Right lobe of liver (tissue), 6 donors: Measurements from ENCODE around the gene OR52K1. TPM values are rescaled to one million over a fixed set of nuclear protein-coding genes. Genes with fewer than 3 reads are reported as not detected.
"Not testable (repeated sequence)": the region's sequence is repeated elsewhere in the genome, so short reads cannot be mapped to it uniquely, and the experiment has no call there.

Experiments used
- ATAC-seq, 4 donors: fragments of 200-7000 bp; cut with Tn5 transposase; one replicate each; pipeline ENCODE4 v1.9.1; 2020; ENCODE audit warnings: mild to moderate bottlenecking in 4 of 4, moderate library complexity in 4 of 4
- DNase-seq, 3 donors: peaks; one replicate each; pipeline ENCODE4 v3.0.0-alpha.2; 2020
- H3K27ac ChIP-seq, 3 donors: fragments of 200-600 bp; one replicate each; pipeline ENCODE4 v1.8.0; 2022
- H3K27me3 ChIP-seq, 2 donors: fragments of 200-600 bp; one replicate each; pipeline ENCODE4 v1.8.0; 2022
- H3K36me3 ChIP-seq, 4 donors: fragments of 200-600 bp; sonication (generic) in 1 of 4; one replicate each; pipeline versions ENCODE4 v1.5.1 to v1.8.0; 2017 to 2022; ENCODE audit warnings: control low read depth in 1 of 4
- H3K4me1 ChIP-seq, 4 donors: fragments of 200-600 bp; sonication (generic) in 1 of 4; one replicate each; pipeline versions ENCODE4 v1.5.1 to v1.8.0; 2017 to 2022; ENCODE audit warnings: control low read depth in 1 of 4
- H3K4me3 ChIP-seq, 3 donors: fragments of 200-600 bp; one replicate each; pipeline ENCODE4 v1.8.0; 2022
- H3K9me3 ChIP-seq, 4 donors: fragments of 200-600 bp; sonication (generic) in 1 of 4; one replicate each; pipeline versions ENCODE4 v1.5.1 to v1.8.0; 2017 to 2022; ENCODE audit warnings: control low read depth in 1 of 4
- CTCF ChIP-seq, 4 donors: fragments of 200-600 bp in 3 of 4; fragments of 450-650 bp in 1 of 4; IDR thresholded peaks; one replicate each; pipeline versions ENCODE4 v1.5.1 to v1.8.0; 2016 to 2022; ENCODE audit warnings: antibody characterized with exemption in 4 of 4, mild to moderate bottlenecking in 2 of 4
- POLR2A ChIP-seq: fragments of 450-650 bp; IDR thresholded peaks from one replicate; pipeline ENCODE4 v1.6.1; 2017; ENCODE audit warnings: antibody characterized with exemption, mild to moderate bottlenecking
- whole genome bisulfite sequencing: methylation state at CpG from one replicate; pipeline ENCODE4 v1.1.6; 2018; ENCODE audit warnings: low coverage, low lambda C conversion rate; ENCODE audit not compliant: insufficient coverage; ENCODE audit errors: missing lambda C conversion rate; 5-methylcytosine and 5-hydroxymethylcytosine counted together
- intact Hi-C, 2 donors: fragments of 100-400 bp; cut with DNase I; formaldehyde crosslinking; loops; one replicate each; pipeline versions ENCODE4 v1.11.2 to v1.14.1; 2022
- total RNA-seq, 6 experiments: library from RNA; depleted of rRNA in 2 of 6; stranded (reverse); fragments of >200 nt in 2 of 6; fragmentation: NEBNext Ultra II Directional in 3 of 6; extraction: Animal tissue kit (Norgen Biotek cat#: 25700) in 3 of 6; gene quantifications; one replicate each; pipeline versions ENCODE4 v1.1.0 to v1.2.4, GENCODE V29; 2016 to 2023
- donor health status: DM: no; HTN: yes; CAD: no.
- donor health status: DM: no; HTN: no; CAD: no.
- donor health status: DM: no; HTN: no; CAD: no.
- donor health status: DM: no; HTN: yes; CAD: no.
- donor health status: DM: no; HTN: yes; CAD: no.

Gene OR52K1
- total RNA-seq, 6 experiments from 2014 or later: 0.07 TPM; not detected in 5

GRCh38 chr11:4522752-4523151 lies 40.3 kb downstream of the OR52K1 start:
- TF ChIP-seq CTCF (IDR thresholded peaks at IDR 0.05): no peak
- TF ChIP-seq POLR2A: no peak
- 67% methylated on average over 1 of the region's 6 CpGs for WGBS
- DNase-seq: no peak
- no peaks in the 10 kb centered on the region for H3K9me3 ChIP-seq
- ATAC-seq: no peak
- intact Hi-C loops: no loop called here
- no peak overlapping the region for H3K4me3 ChIP-seq
- no peaks in the 10 kb centered on the region for H3K36me3 ChIP-seq
- H3K27me3 ChIP-seq: no peaks in the 10 kb centered on the region
- H3K4me1 ChIP-seq: no peaks in the 10 kb centered on the region
- no peak overlapping the region for H3K27ac ChIP-seq

- Histone ChIP-seq H3K36me3 (no peaks in the 10 kb centered on the region), H3K9me3 (no peaks in the 10 kb centered on the region), H3K27me3 (no peaks in the 10 kb centered on the region), H3K4me1 (no peaks in the 10 kb centered on the region), H3K4me3 (no peak overlapping the region), H3K27ac (no peak overlapping the region)
- ATAC-seq (no peak), DNase-seq (no peak)
- intact Hi-C loops: no loop called here
- 88% methylated on average over 1 of the region's 1 CpG for WGBS
- TF ChIP-seq CTCF (IDR thresholded peaks at IDR 0.05) (no peak), POLR2A (no peak)
Measured at GRCh38 chr11:4523666-4524065, 41.2 kb downstream of the OR52K1 start.

- H3K4me1 ChIP-seq: no peaks in the 10 kb centered on the region
- H3K27ac ChIP-seq: no peak overlapping the region
- H3K27me3 ChIP-seq: no peaks in the 10 kb centered on the region
- TF ChIP-seq POLR2A (no peak), CTCF (IDR thresholded peaks at IDR 0.05) (no peak)
- H3K9me3 ChIP-seq: no peaks in the 10 kb centered on the region
- no peak overlapping the region for H3K4me3 ChIP-seq
- WGBS: 64% methylated on average over 2 of the region's 2 CpGs
- DNase-seq (no peak), ATAC-seq (no peak)
- intact Hi-C loops: no loop called here
- H3K36me3 ChIP-seq: no peaks in the 10 kb centered on the region
Measured at GRCh38 chr11:4527926-4528325, 45.5 kb downstream of the OR52K1 start.

- WGBS: 17% methylated on average over 1 of the region's 11 CpGs
Measured at GRCh38 chr11:4531686-4532085, 49.2 kb downstream of the OR52K1 start.

GRCh38 chr11:4539603-4540219 lies 57.3 kb downstream of the OR52K1 start:
- DNase-seq: peak; percentile 57 to 60 (median 60)
- no peaks in the 10 kb centered on the region for H3K27me3 ChIP-seq
- H3K4me1 ChIP-seq: peaks cover 0 to 4% (median 0%) of the 10 kb centered on the region in 4 donors
- peak; percentile 72 to 81 (median 77) for TF ChIP-seq CTCF (IDR thresholded peaks at IDR 0.05)
- TF ChIP-seq POLR2A: no peak
- H3K27ac ChIP-seq: no peak overlapping the region
- ATAC-seq: peak; percentile 91 to 94 (median 92)
- H3K9me3 ChIP-seq: no peaks in the 10 kb centered on the region
- intact Hi-C loops: loop anchor here in 1 of 2 donors (10.0 kb wide), 1 partner anchor 355 kb away; no protein-coding TSS in a partner anchor
- H3K36me3 ChIP-seq: no peaks in the 10 kb centered on the region
- no peak overlapping the region for H3K4me3 ChIP-seq
- WGBS: 14% methylated on average over 3 of the region's 3 CpGs

More at GRCh38 chr11:4531686-4532085, 49.2 kb downstream of the OR52K1 start:
- H3K4me1 ChIP-seq, H3K27me3 ChIP-seq, DNase-seq, H3K27ac ChIP-seq, H3K36me3 ChIP-seq, intact Hi-C loops, ATAC-seq, H3K9me3 ChIP-seq, H3K4me3 ChIP-seq: not testable (repeated sequence)
